Fibroblast of pulmonary artery (primary cell): ENCODE results near the gene KCNK7.
"Not testable (repeated sequence)": the region's sequence is repeated elsewhere in the genome, so short reads cannot be mapped to it uniquely, and the experiment has no call there.

ENCODE experiments used
- DNase-seq: peaks from one replicate; pipeline ENCODE4 v3.0.0-alpha.2; 2010; ENCODE audit warnings: low read depth
- H3K4me3 ChIP-seq: replicated peaks from 2 replicates; pipeline ENCODE4 v1.5.1; 2011; ENCODE audit warnings: low read depth, mild to moderate bottlenecking, control low read depth, low read length, moderate library complexity
- CTCF ChIP-seq: IDR thresholded peaks from 2 replicates; pipeline ENCODE4 v1.5.1; 2011; ENCODE audit warnings: mild to moderate bottlenecking, control low read depth, low read length, inconsistent platforms; ENCODE audit errors: missing control alignments

Gene KCNK7

GRCh38 chr11:65572356-65573051, 23.1 kb downstream of the KCNK7 start, which contains the start of gene FAM89B:
Gene FAM89B, plus strand, starts transcription at chr11:65572538. Its CDS starts 132 bp downstream, at chr11:65572670.
- H3K4me3 ChIP-seq = peak within 1 kb of the TSS; percentile 77
- no peak for TF ChIP-seq CTCF
- DNase-seq = peak; percentile 86

- peak; percentile 45 for TF ChIP-seq CTCF
- H3K4me3 ChIP-seq = peak overlapping the region; percentile 77
- DNase-seq = peak; percentile 57
These were observed 23.7 kb downstream of the KCNK7 start for GRCh38 chr11:65571940-65572339.

GRCh38 chr11:65571420-65571819, 24.2 kb downstream of the KCNK7 start:
- H3K4me3 ChIP-seq = peak overlapping the region; percentile 77
- TF ChIP-seq CTCF = no peak
- no peak for DNase-seq

- DNase-seq = peak; percentile 99
- peak; percentile 22 for TF ChIP-seq CTCF
- peak within 1 kb of the TSS; percentile 77 for H3K4me3 ChIP-seq
These were observed 25.4 kb downstream of the KCNK7 start, which contains the start of gene ZNRD2 for GRCh38 chr11:65569973-65570918. Gene ZNRD2, plus strand, starts transcription at chr11:65570477. Its CDS starts 15 bp downstream, at chr11:65570492.

GRCh38 chr11:65569164-65569972, 26.2 kb downstream of the KCNK7 start:
- DNase-seq = no peak
- H3K4me3 ChIP-seq = peak overlapping the region; percentile 77
- no peak for TF ChIP-seq CTCF

GRCh38 chr11:65565624-65566453, 29.8 kb downstream of the KCNK7 start:
- DNase-seq = peak; percentile 38
- no peak for TF ChIP-seq CTCF
- H3K4me3 ChIP-seq = no peak overlapping the region

GRCh38 chr11:65564879-65565559, 30.6 kb downstream of the KCNK7 start:
- DNase-seq, H3K4me3 ChIP-seq: not testable (repeated sequence)
